DOHH2 (cell line): Measurements from ENCODE around the gene CMSS1.

ENCODE experiments used
- CTCF ChIP-seq: fragments of 200-600 bp; sonication (generic); IDR thresholded peaks from one replicate; pipeline ENCODE4 v1.5.1; 2014; ENCODE audit warnings: antibody characterized with exemption, mild to moderate bottlenecking, low read depth, low read length; ENCODE audit not compliant: poor library complexity, severe bottlenecking
- EZH2phosphoT487 ChIP-seq: fragments of 200-600 bp; sonication (generic); IDR thresholded peaks from 2 replicates; pipeline ENCODE4 v1.6.1; 2017; ENCODE audit warnings: borderline replicate concordance, mild to moderate bottlenecking, antibody characterized with exemption, low read length, moderate library complexity, mixed read lengths

- TF ChIP-seq CTCF (no peak), EZH2phosphoT487 (no peak)
Observed at GRCh38 chr3:99843590-99844258, 26.1 kb downstream of the CMSS1 start.
